NK-92 (cell line): ENCODE measurements around the gene GLIS1.

Experiments used
- DNase-seq: peaks from one replicate; lab custom pipeline; 2025; ENCODE audit not compliant: unreplicated experiment; lab: John Stamatoyannopoulos, UW

GLIS1 gene

GRCh38 chr1:53517109-53517508, 221.9 kb downstream of the GLIS1 start:
- no peak for DNase-seq

GRCh38 chr1:53516181-53516580, 222.8 kb downstream of the GLIS1 start:
- no peak for DNase-seq

GRCh38 chr1:53514436-53514835, 224.5 kb downstream of the GLIS1 start:
- no peak for DNase-seq

- DNase-seq: no peak
Measured at GRCh38 chr1:53513846-53514245, 225.1 kb downstream of the GLIS1 start.

- no peak for DNase-seq
Measured at GRCh38 chr1:53512807-53513755, 225.9 kb downstream of the GLIS1 start.

GRCh38 chr1:53511933-53512806, 226.8 kb downstream of the GLIS1 start:
- no peak for DNase-seq

GRCh38 chr1:53511323-53511932, 227.5 kb downstream of the GLIS1 start:
- no peak for DNase-seq

GRCh38 chr1:53510215-53510614, 228.7 kb downstream of the GLIS1 start:
- DNase-seq: no peak

- DNase-seq: no peak
Measured at GRCh38 chr1:53509775-53510174, 229.2 kb downstream of the GLIS1 start.

- no peak for DNase-seq
Measured at GRCh38 chr1:53508991-53509666, 229.8 kb downstream of the GLIS1 start.

GRCh38 chr1:53508056-53508990, 230.6 kb downstream of the GLIS1 start:
- DNase-seq: no peak

GRCh38 chr1:53507116-53507820, 231.7 kb downstream of the GLIS1 start:
- no peak for DNase-seq

GRCh38 chr1:53506355-53507050, 232.5 kb downstream of the GLIS1 start:
- DNase-seq: no peak

GRCh38 chr1:53505891-53506290, 233.1 kb downstream of the GLIS1 start:
- DNase-seq: no peak

GRCh38 chr1:53505401-53505800, 233.6 kb downstream of the GLIS1 start:
- DNase-seq: no peak

GRCh38 chr1:53504901-53505300, 234.1 kb downstream of the GLIS1 start:
- DNase-seq: no peak

GRCh38 chr1:53503433-53504217, 235.3 kb downstream of the GLIS1 start:
- DNase-seq: no peak
